K562 (cell line): ENCODE data around the gene CMSS1. TPM values are rescaled to one million over a fixed set of nuclear protein-coding genes. Genes with fewer than 3 reads are reported as not detected.

Experiments
- ATAC-seq: fragments of 200-7000 bp; cut with Tn5 transposase; 3 replicates; pipeline ENCODE4 v1.9.1; 2020; ENCODE audit warnings: moderate library complexity
- BruUV-seq: library from RNA; stranded (reverse); fragments of 400-500 nt; replicated peaks from 2 replicates; lab custom pipeline; 2021; lab: Mats Ljungman, UMichigan
- CTCF ChIA-PET: fragments of 300-600 bp; formaldehyde crosslinking; extraction: SDS; loops from one replicate; lab custom pipeline; 2021; ENCODE audit warnings: low intra/inter-chr PET ratio; lab: Yijun Ruan, JAX
- POLR2A ChIA-PET: fragments of 300-600, 350-650 bp; sonication (Branson Sonifier 250); formaldehyde crosslinking; extraction: SDS; loops from one replicate; lab custom pipeline; 2021; ENCODE audit warnings: antibody characterized with exemption, inconsistent platforms; lab: Yijun Ruan, JAX
- DNase-seq, 4 experiments: peaks; one replicate each; pipeline versions ENCODE4 v3.0.0 to v3.0.0-alpha.2; 2011 to 2018; ENCODE audit warnings: low spot score in 3 of 4, mixed read lengths in 3 of 4; ENCODE audit errors: extremely low read depth in 1 of 4
- FAIRE-seq: peaks from 2 replicates; lab custom pipeline; 2011; peaks lifted over from hg19 to GRCh38; lab: Jason Lieb, UNC
- H2AFZ ChIP-seq: 2 replicates; pipeline ENCODE4 v1.6.0; 2011; ENCODE audit warnings: low read depth, low read length, control low read depth, inconsistent platforms
- H3K27ac ChIP-seq: fragments of 200-600 bp; 3 replicates; pipeline ENCODE4 v1.8.0; 2011; ENCODE audit warnings: low read depth, mild to moderate bottlenecking, control low read depth, inconsistent platforms, low read length, moderate library complexity, mixed read lengths; ENCODE audit errors: extremely low read depth
- H3K27me3 ChIP-seq, 2 experiments: fragments of 300-600 bp in 1 of 2; 2 replicates in 1 of 2; 3 replicates in 1 of 2; pipeline versions ENCODE4 v1.6.0 to v1.8.0; 2011; ENCODE audit warnings: inconsistent platforms in 2 of 2, low read length in 2 of 2, mild to moderate bottlenecking in 1 of 2, mixed read lengths in 1 of 2, moderate library complexity in 1 of 2; ENCODE audit not compliant: control insufficient read depth in 2 of 2, insufficient read depth in 2 of 2
- H3K36me3 ChIP-seq: fragments of 300-600 bp; 3 replicates; pipeline ENCODE4 v1.8.0; 2011; ENCODE audit warnings: mild to moderate bottlenecking, low read length, inconsistent platforms; ENCODE audit not compliant: control insufficient read depth, insufficient read depth
- H3K4me1 ChIP-seq, 2 experiments: fragments of 200-600 bp in 1 of 2; replicated peaks in 1 of 2; 2 replicates in 1 of 2; 3 replicates in 1 of 2; pipeline versions ENCODE4 v1.5.1 to v1.8.0; 2011; ENCODE audit warnings: inconsistent platforms in 2 of 2, low read length in 2 of 2, mild to moderate bottlenecking in 1 of 2, mixed read lengths in 1 of 2, moderate library complexity in 1 of 2; ENCODE audit not compliant: control insufficient read depth in 2 of 2, insufficient read depth in 2 of 2
- H3K4me2 ChIP-seq: 2 replicates; pipeline ENCODE4 v1.6.1; 2011; ENCODE audit warnings: low read length, control low read depth, inconsistent platforms, mixed read lengths; ENCODE audit not compliant: insufficient read depth
- H3K4me3 ChIP-seq: fragments of 200-600 bp; sonication (generic), shearing (Covaris generic); 2 replicates; pipeline ENCODE4 v1.5.1; 2016; ENCODE audit warnings: control low read depth, inconsistent platforms
- H3K79me2 ChIP-seq: fragments of 200-600 bp; 3 replicates; pipeline ENCODE4 v1.8.0; 2011; ENCODE audit warnings: low read length, inconsistent platforms; ENCODE audit not compliant: control insufficient read depth, insufficient read depth
- H3K9ac ChIP-seq, 2 experiments: 2 replicates each; pipeline versions ENCODE4 v1.6.0 to v1.6.1; 2011; ENCODE audit warnings: low read depth in 2 of 2, low read length in 2 of 2, control low read depth in 1 of 2, inconsistent platforms in 1 of 2, mild to moderate bottlenecking in 1 of 2, mixed read lengths in 1 of 2; ENCODE audit not compliant: insufficient read depth in 1 of 2
- H3K9me1 ChIP-seq: one replicate; pipeline ENCODE4 v1.6.0; 2011; ENCODE audit warnings: inconsistent platforms, mild to moderate bottlenecking, low read length, moderate library complexity; ENCODE audit not compliant: control insufficient read depth, insufficient read depth
- H3K9me3 ChIP-seq: replicated peaks from 2 replicates; pipeline ENCODE4 v1.5.1; 2011; ENCODE audit warnings: low read depth, low read length, inconsistent platforms; ENCODE audit not compliant: control insufficient read depth, insufficient read depth
- H4K20me1 ChIP-seq: replicated peaks from 2 replicates; pipeline ENCODE4 v1.6.1; 2011; ENCODE audit warnings: low read length, inconsistent platforms, mixed read lengths; ENCODE audit not compliant: control insufficient read depth, insufficient read depth
- CBX3 ChIP-seq, 2 experiments: IDR thresholded peaks; 1 replicate in 1 of 2; 2 replicates in 1 of 2; pipeline ENCODE4 v1.6.1; 2012; ENCODE audit warnings: inconsistent platforms in 2 of 2, low read length in 2 of 2, borderline replicate concordance in 1 of 2, control low read depth in 1 of 2
- CTCF ChIP-seq, 3 experiments: IDR thresholded peaks in 2 of 3; conservative IDR thresholded peaks in 1 of 3; 2 replicates each; pipeline ENCODE4 v1.5.1; 2011 to 2012; ENCODE audit warnings: low read length in 3 of 3, mild to moderate bottlenecking in 3 of 3, control low read depth in 2 of 3, improper control_type of control experiment in 1 of 3, inconsistent platforms in 1 of 3, low read depth in 1 of 3, mixed read lengths in 1 of 3, moderate library complexity in 1 of 3; ENCODE audit not compliant: insufficient read depth in 2 of 3
- ILF3 ChIP-seq: fragments of 450-650 bp; IDR thresholded peaks from 2 replicates; pipeline ENCODE4 v1.6.1; 2018; ENCODE audit warnings: antibody characterized with exemption, mild to moderate bottlenecking, moderate library complexity, borderline replicate concordance
- NFE2 ChIP-seq: IDR thresholded peaks from 2 replicates; pipeline ENCODE4 v1.6.1; 2014; ENCODE audit warnings: antibody characterized with exemption, low read depth
- PPARD ChIP-seq: fragments of 250-450 bp; sonication (Bioruptor Pico); IDR thresholded peaks from 2 replicates; pipeline ENCODE4 v1.8.0; 2022; ENCODE audit warnings: inconsistent platforms, mild to moderate bottlenecking, moderate library complexity
- ZZZ3 ChIP-seq: fragments of 450-650 bp; IDR thresholded peaks from 2 replicates; pipeline ENCODE4 v1.6.1; 2016; ENCODE audit warnings: antibody characterized with exemption, mild to moderate bottlenecking, moderate library complexity
- in situ Hi-C: fragments of 300-500 bp; cut with MboI; formaldehyde crosslinking; loops from 4 replicates; pipeline ENCODE4 v1.15.0; 2018; ENCODE audit warnings: inconsistent platforms, mixed read lengths
- intact Hi-C: fragments of 100-400 bp; cut with micrococcal nuclease; formaldehyde crosslinking; loops from 2 replicates; pipeline ENCODE4 v1.14.2; 2022
- polyA plus RNA-seq, 8 experiments: library from polyadenylated mRNA; depleted of rRNA in 4 of 8; stranded (reverse) in 5 of 8; unstranded in 3 of 8; fragments of >200 nt; fragmentation: Nextera tagmentation in 2 of 8; fragmentation: Illumina TruSeq in 1 of 8; extraction: Ambion mirVana in 2 of 8; extraction: Trizol in 1 of 8; gene quantifications; 2 replicates each; pipeline versions ENCODE4 v1.2.1 to v1.2.3, GENCODE V29; 2011 to 2014; ENCODE audit warnings: inconsistent platforms in 1 of 8, missing spikeins in 1 of 8
- total RNA-seq, 7 experiments: library from RNA; depleted of rRNA in 6 of 7; stranded (reverse); fragments of >200 nt in 6 of 7; fragmentation: Illumina TruSeq in 2 of 7; extraction: Trizol in 2 of 7; gene quantifications; 2 replicates each; pipeline versions ENCODE4 v1.2.1 to v1.2.3, GENCODE V29; 2011 to 2021; ENCODE audit warnings: low replicate concordance in 1 of 7

Gene CMSS1
- total and polyA plus RNA-seq, 9 of the 15 experiments (the other 6 are each of a cell fraction or from before 2014, with no cell fraction given) = 46.9 to 109 (median 72.3) TPM

DNA sequence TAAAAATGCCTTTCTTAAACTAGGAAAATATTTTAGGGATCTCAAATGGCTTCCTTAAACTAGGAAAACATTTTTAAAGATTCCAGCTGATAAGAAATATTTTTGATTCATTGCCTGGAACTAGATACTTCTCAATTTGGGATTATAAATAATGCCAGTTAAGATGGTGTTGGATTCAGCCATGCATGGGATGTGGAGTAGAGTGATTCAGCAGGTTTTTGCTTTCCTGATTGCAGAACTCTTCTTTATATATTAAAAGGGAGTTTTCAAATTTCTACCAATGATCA lies 281.1 kb downstream of the CMSS1 start:
- in situ Hi-C loops = no loop called here
- CTCF ChIA-PET = no interaction called here
- H3K4me1 ChIP-seq = no peaks in the 10 kb centered on the region; a peak in 1 of 5 replicates
- no peaks in the 10 kb centered on the region for H4K20me1 ChIP-seq
- no TSS peak for BruUV-seq
- H3K79me2 ChIP-seq = no peaks in the 10 kb centered on the region
- no peaks in the 10 kb centered on the region for H3K9me1 ChIP-seq
- no peak overlapping the region for H3K27ac ChIP-seq
- no peak overlapping the region for H3K4me3 ChIP-seq
- no peaks in the 10 kb centered on the region for H3K36me3 ChIP-seq
- POLR2A ChIA-PET = interaction anchor here (0.6 kb wide), 1 partner anchor 14 kb away, joined by 3 read pairs; no protein-coding TSS in a partner anchor
- H2AFZ ChIP-seq = no peak overlapping the region
- TF ChIP-seq PPARD (CRISPR knock-in tag) = no peak
- no peak for TF ChIP-seq CBX3 (IDR thresholded peaks at IDR 0.05; ENCODE audit: borderline replicate concordance in 1 of 2, low read length in 2 of 2)
- TF ChIP-seq NFE2 = peak; percentile 58
- no peak for TF ChIP-seq ZZZ3
- TF ChIP-seq CTCF (IDR thresholded peaks at IDR 0.05 in 2 of 3, conservative IDR thresholded peaks at IDR 0.05 in 1 of 3; ENCODE audit: insufficient read depth in 2 of 3, low read depth in 1 of 3, low read length in 3 of 3) = no peak
- TF ChIP-seq ILF3 = no peak
- FAIRE-seq (no peak), ATAC-seq (no peak), DNase-seq (no peak)
- no peaks in the 10 kb centered on the region for H3K27me3 ChIP-seq
- no peak overlapping the region for H3K4me2 ChIP-seq
- no peak overlapping the region for H3K9ac ChIP-seq
- no peaks in the 10 kb centered on the region; the same call in 1 of the 2 replicates for H3K9me3 ChIP-seq
- intact Hi-C loops = no loop called here
